A673 (cell line): ENCODE measurements around the gene RUNX2. TPM values are rescaled to one million over a fixed set of nuclear protein-coding genes. Genes with fewer than 3 reads are reported as not detected.

Experiments used
- BruUV-seq: library from RNA; stranded (reverse); fragments of 400-500 nt; replicated peaks from 2 replicates; lab custom pipeline; 2021; lab: Mats Ljungman, UMichigan
- CTCF ChIA-PET: fragments of 300-600 bp; sonication (Branson Sonifier 250); formaldehyde crosslinking; loops from one replicate; lab custom pipeline; 2022; ENCODE audit warnings: antibody characterized with exemption; lab: Charles Lee
- POLR2A ChIA-PET: fragments of 300-600 bp; sonication (Branson Sonifier 250); formaldehyde crosslinking; loops from one replicate; lab custom pipeline; 2022; ENCODE audit warnings: antibody characterized with exemption; ENCODE audit not compliant: low non-redundant PET; lab: Charles Lee
- DNase-seq: peaks from one replicate; pipeline ENCODE4 v3.0.0-alpha.2; 2015; ENCODE audit warnings: low spot score
- H3K27ac ChIP-seq: fragments of 200-600 bp; sonication (generic); 2 replicates; pipeline ENCODE4 v1.5.1; 2016; ENCODE audit warnings: mixed run types, low read depth, mild to moderate bottlenecking, mixed read lengths, antibody characterized with exemption, low read length; ENCODE audit not compliant: poor library complexity, severe bottlenecking
- H3K27me3 ChIP-seq: fragments of 200-600 bp; sonication (generic); replicated peaks from 2 replicates; pipeline ENCODE4 v1.6.1; 2017; ENCODE audit warnings: mixed run types, low read depth, mild to moderate bottlenecking, mixed read lengths, antibody characterized with exemption, low read length; ENCODE audit not compliant: insufficient read depth, poor library complexity
- H3K36me3 ChIP-seq: fragments of 200-600 bp; sonication (generic); 2 replicates; pipeline ENCODE4 v1.6.1; 2016; ENCODE audit warnings: mixed run types, mild to moderate bottlenecking, mixed read lengths, antibody characterized with exemption, low read length; ENCODE audit not compliant: insufficient read depth, poor library complexity, severe bottlenecking
- H3K4me1 ChIP-seq: fragments of 200-600 bp; sonication (generic); 2 replicates; pipeline ENCODE4 v1.6.1; 2017; ENCODE audit warnings: mixed run types, mild to moderate bottlenecking, mixed read lengths, antibody characterized with exemption, low read length; ENCODE audit not compliant: insufficient read depth, poor library complexity, severe bottlenecking
- H3K4me3 ChIP-seq: fragments of 200-600 bp; sonication (generic); 2 replicates; pipeline ENCODE4 v1.5.1; 2016; ENCODE audit warnings: low read depth, mixed run types, mild to moderate bottlenecking, mixed read lengths, low read length; ENCODE audit not compliant: poor library complexity, severe bottlenecking
- H3K9me3 ChIP-seq: fragments of 200-600 bp; sonication (generic); 2 replicates; pipeline ENCODE4 v1.6.1; 2016; ENCODE audit warnings: mixed run types, low read depth, mild to moderate bottlenecking, mixed read lengths, antibody characterized with exemption, low read length; ENCODE audit not compliant: poor library complexity, severe bottlenecking
- CTCF ChIP-seq: fragments of 300-800, 200-600 bp; sonication (generic); conservative IDR thresholded peaks from 2 replicates; pipeline ENCODE4 v1.5.1; 2017; ENCODE audit warnings: low read depth, mild to moderate bottlenecking, antibody characterized with exemption, low read length, moderate library complexity, mixed read lengths
- EZH2 ChIP-seq: fragments of 200-600 bp; sonication (generic); IDR thresholded peaks from 2 replicates; pipeline ENCODE4 v1.6.1; 2017; ENCODE audit warnings: borderline replicate concordance, low read depth, mild to moderate bottlenecking, mixed read lengths, antibody characterized with exemption, low read length; ENCODE audit not compliant: poor library complexity, severe bottlenecking
- intact Hi-C: fragments of 100-400 bp; cut with micrococcal nuclease; formaldehyde crosslinking; loops from one replicate; pipeline ENCODE4 v1.10.0; 2022; ENCODE audit not compliant: unreplicated experiment
- total RNA-seq: library from RNA; stranded (reverse); gene quantifications from 2 replicates; pipeline ENCODE4 v1.2.3, GENCODE V29; 2021

RUNX2 gene
- total RNA-seq, 1 experiment from 2014 or later: 4.9 TPM

DNA sequence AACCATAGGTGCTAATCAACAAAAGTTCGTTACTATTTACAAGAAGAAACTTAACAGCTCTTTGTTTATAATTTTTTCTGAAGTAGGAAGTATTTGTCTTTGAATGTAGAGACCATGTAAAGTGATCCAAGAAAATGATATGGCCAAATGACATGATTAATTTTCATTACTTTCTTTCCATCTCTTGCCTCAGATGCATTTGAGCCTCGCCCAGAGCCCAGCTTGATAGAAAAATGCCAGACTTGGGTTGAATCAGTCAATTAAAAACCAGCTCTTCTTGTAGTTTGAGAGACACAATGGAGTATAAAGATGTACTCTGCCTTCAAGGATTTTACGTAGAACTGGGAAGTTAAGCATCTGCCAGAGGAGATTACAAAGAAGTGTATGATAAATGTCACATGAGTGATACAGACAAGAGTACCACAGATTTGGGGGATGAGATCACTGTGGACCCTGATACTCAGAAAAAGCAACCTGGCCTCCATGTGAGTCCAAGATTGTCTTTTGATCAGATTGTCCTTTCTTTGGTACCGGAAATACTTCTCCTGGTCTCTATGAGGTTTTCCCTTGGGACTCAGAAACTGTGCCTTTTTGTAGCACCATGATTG, 142.1 kb downstream of the RUNX2 start:
- ChIA-PET CTCF (no interaction called here), POLR2A (no interaction called here)
- Histone ChIP-seq H3K4me3 (no peak overlapping the region), H3K4me1 (peaks cover 10% of the 10 kb centered on the region), H3K36me3 (no peaks in the 10 kb centered on the region), H3K27ac (no peak overlapping the region), H3K9me3 (no peaks in the 10 kb centered on the region), H3K27me3 (no peaks in the 10 kb centered on the region)
- no peak for TF ChIP-seq CTCF
- no peak for TF ChIP-seq EZH2
- intact Hi-C loops: no loop called here
- no TSS peak for BruUV-seq
- DNase-seq: no peak

- Histone ChIP-seq H3K4me1 (peaks cover 10% of the 10 kb centered on the region), H3K27me3 (no peaks in the 10 kb centered on the region), H3K27ac (no peak overlapping the region), H3K9me3 (no peaks in the 10 kb centered on the region), H3K36me3 (no peaks in the 10 kb centered on the region), H3K4me3 (no peak overlapping the region)
- no peak for TF ChIP-seq CTCF
- TF ChIP-seq EZH2: no peak
- POLR2A ChIA-PET: interaction anchor here (0.7 kb wide), 1 partner anchor 66 kb away, joined by 3 read pairs; no protein-coding TSS in a partner anchor
- BruUV-seq: no TSS peak
- CTCF ChIA-PET: no interaction called here
- DNase-seq: no peak
- intact Hi-C loops: no loop called here
Measured at GRCh38 chr6:45472382-45472781, 144.3 kb downstream of the RUNX2 start.

DNA sequence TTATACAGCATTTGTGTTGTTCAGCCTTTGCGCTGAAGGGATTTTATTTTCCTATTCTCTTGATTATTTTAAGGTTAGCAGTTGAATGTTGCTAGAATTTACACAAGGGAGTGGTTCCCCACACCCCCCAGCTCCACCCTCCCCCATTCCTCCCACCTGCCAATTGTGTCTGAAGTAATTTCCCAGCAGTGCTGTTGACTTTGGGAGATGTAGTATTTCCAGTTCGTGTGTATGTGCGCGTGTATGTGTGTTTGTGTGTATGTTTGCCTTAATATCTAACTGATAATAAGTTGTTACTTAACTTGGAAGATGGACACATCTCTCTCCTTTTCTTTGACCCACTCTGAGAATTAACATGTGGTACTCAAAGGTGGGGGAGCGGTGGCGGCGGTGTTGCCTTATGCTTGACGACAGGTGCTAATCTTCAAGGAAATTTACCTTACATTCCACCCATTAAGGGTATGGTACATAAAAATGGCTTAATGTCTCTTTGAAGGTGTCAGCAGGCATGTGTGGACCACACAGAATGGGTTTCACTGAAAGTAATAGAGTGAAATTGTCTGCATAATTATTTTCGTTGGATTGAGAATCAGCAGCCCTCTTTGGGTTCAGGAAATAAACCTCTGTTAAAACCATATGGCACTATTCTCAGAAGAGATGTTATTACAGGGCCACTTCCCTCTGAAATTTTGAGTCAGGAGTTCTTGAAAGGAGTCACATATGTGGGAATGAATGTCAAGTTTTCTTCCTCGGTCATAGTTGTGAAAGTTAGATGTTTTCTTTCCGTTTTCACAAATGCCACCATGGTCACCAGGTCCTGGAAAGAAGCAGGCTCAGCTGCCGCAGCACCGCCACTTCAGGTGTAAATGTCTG, 145.2 kb downstream of the RUNX2 start:
- ChIA-PET CTCF (no interaction called here), POLR2A (no interaction called here)
- no peak overlapping the region for H3K27ac ChIP-seq
- no peak overlapping the region for H3K4me3 ChIP-seq
- no peaks in the 10 kb centered on the region for H3K27me3 ChIP-seq
- no peak for DNase-seq
- no peaks in the 10 kb centered on the region for H3K36me3 ChIP-seq
- no TSS peak for BruUV-seq
- no peaks in the 10 kb centered on the region for H3K9me3 ChIP-seq
- intact Hi-C loops: no loop called here
- no peak for TF ChIP-seq EZH2
- peaks cover 10% of the 10 kb centered on the region for H3K4me1 ChIP-seq
